NCI-H1930 (cell line): ENCODE results near the gene BTNL3.
"Not testable (repeated sequence)": the region's sequence is repeated elsewhere in the genome, so short reads cannot be mapped to it uniquely, and the experiment has no call there.

Experiments
- DNase-seq, 2 experiments: peaks; one replicate each; lab custom pipeline; 2025; lab: John Stamatoyannopoulos, UW

BTNL3 gene, protein sequence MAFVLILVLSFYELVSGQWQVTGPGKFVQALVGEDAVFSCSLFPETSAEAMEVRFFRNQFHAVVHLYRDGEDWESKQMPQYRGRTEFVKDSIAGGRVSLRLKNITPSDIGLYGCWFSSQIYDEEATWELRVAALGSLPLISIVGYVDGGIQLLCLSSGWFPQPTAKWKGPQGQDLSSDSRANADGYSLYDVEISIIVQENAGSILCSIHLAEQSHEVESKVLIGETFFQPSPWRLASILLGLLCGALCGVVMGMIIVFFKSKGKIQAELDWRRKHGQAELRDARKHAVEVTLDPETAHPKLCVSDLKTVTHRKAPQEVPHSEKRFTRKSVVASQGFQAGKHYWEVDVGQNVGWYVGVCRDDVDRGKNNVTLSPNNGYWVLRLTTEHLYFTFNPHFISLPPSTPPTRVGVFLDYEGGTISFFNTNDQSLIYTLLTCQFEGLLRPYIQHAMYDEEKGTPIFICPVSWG

DNA sequence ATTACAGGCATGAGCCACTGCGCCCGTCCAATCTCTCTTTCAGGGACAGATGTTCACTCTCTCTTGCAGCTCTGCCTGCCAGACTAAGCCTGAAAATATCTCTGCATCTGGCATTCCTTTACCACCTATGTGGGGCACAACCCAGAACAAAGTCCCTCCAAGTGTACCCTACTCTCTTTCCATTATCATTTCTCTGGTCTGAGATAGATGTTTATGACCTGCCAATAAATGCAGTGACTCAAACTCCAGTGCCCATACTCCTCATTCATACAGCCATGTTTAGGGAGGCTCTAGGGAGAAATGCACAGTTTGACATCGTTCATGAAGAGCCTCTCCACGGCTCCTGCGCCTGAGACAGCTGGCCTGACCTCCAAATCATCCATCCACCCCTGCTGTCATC lies at the start of gene BTNL3:
Gene BTNL3 (plus strand): TSS at position 255 of the 400 bp plus-strand sequence. CDS start 183 bp downstream, outside the sequence.
- DNase-seq: no peak

DNA sequence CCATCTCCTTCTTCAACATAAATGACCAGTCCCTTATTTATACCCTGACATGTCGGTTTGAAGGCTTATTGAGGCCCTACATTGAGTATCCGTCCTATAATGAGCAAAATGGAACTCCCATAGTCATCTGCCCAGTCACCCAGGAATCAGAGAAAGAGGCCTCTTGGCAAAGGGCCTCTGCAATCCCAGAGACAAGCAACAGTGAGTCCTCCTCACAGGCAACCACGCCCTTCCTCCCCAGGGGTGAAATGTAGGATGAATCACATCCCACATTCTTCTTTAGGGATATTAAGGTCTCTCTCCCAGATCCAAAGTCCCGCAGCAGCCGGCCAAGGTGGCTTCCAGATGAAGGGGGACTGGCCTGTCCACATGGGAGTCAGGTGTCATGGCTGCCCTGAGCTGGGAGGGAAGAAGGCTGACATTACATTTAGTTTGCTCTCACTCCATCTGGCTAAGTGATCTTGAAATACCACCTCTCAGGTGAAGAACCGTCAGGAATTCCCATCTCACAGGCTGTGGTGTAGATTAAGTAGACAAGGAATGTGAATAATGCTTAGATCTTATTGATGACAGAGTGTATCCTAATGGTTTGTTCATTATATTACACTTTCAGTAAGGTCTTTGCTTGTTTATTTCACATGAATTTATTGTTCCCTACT lies 38.2 kb upstream of the BTNL3 start:
- DNase-seq: no peak

DNA sequence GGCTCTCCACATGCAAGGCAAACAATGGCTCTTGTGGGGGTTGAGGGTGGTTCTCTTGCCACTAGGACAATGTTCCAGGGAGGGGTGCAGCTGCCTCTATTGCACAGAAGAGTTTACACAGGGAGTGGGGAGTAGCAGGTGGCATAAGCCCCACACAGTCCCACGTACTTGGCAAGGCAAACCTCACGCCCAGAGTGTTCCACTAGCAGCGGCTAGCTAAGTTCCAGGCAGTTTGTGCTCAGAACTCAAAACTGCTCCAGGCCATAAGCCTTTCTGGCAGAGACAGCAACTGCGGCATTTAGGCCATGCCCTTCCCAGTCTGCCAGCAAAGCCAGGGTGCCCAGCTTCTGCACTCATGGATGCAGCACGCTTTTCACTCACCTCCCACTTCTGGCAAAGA lies 29.0 kb upstream of the BTNL3 start:
- no peak for DNase-seq

DNA sequence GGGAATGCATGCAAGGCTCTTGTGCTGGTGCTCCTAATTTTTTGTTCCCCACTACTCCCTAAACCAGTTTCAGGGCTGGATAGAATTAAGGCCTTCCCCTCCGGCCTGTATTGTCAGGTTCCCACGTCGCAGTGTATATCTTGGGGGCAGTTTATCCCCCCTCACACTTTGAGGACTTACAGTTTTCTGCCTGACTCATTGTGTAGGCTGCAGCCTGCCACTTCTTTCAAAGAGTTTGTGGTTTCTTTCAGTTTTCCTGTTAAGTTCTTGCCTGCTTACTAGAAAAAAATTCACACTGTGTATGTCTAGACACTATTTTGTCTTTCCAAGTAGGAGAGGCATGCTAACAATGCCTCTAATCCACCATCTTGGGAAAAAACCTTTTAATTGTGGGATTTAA lies 28.4 kb upstream of the BTNL3 start:
- DNase-seq: no peak

DNA sequence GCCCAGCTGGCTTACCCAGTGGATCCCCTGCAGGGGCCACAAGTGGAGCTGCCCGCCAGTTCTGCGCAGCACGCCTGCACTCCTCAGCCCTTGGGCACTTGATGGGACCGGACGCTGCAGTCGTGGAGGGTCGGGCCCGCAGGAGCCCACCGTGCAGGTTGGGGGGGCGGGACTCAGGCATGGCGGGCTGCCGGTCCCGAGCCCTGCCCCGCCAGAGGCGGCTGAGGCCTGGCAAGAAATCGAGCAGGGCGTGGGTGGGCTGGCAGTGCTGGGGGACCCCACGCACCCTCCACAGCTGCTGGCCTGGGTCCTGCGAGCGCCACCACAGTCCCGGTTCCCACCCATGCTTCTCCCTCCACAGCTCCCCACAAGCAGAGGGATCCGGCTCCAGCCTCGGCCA lies 19.2 kb upstream of the BTNL3 start:
- no peak for DNase-seq

DNA sequence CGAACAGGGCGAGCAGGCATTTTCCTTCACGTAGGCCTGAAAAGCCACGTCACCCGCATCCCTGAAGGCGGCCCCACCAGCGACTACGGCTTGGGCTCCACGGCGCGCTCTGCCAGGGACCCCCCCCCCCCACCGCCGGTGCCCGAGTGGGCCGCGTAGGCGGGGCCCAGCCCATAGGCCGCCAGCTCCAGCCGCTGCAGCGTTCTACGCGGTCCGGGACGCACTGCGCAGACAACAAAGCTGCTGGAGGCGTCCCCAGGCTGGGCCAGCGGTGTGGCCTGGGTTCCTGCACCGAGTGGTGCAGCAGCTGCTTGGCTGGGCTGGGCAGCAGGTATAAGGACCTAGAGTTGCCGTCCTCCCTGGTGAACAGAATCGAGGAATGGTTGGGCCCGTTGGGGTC lies 18.3 kb upstream of the BTNL3 start:
- no peak for DNase-seq

DNA sequence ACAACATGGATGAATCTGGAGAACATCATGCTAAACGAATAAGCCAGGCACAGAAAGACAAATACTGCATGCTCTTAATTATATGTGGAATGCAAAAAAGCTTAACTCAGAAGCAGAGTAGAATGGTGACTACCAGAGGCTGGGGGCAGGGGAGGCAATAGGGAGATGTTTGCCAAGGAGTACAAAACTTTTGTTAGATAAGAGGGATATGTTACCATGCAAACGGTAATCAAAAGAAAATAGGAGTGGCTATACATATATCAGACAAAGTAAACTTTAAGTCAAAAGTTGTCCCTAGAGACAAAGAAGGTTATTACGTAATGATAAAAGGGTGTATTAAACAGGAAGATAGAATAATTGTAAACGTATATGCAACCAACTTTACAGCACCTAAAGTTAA lies 17.8 kb upstream of the BTNL3 start:
- no peak for DNase-seq

DNA sequence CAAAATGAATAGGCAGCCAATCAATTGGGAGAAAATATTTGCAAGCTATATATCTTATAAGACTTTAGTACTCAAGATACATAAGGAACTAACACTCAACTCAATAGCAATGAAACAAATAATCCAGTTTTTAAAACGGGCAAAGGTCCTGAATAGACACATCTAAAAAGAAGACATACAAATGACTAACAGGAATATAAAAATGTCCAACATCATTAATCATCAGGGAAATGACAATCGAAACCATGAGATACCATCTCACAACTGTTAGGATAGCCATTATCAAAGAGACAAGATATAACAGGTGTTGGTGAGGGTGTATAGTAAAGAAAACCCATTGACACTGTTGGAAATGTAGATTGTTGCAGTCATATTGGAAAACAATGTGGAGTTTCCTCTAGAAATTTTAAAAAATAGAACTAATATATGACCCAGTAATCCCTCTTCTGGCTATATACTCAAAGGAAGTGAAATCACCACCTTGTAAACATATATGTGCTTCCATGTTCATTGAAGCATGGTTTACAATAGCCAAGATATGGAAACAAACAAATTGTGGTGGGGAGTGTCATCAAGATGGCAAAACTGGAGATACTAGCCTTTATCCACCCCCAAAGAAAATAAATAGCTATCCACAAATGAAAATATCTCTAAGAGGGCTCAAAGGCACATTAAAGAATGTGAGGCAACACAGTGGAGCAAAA lies 13.9 kb upstream of the BTNL3 start:
- no peak for DNase-seq

DNA sequence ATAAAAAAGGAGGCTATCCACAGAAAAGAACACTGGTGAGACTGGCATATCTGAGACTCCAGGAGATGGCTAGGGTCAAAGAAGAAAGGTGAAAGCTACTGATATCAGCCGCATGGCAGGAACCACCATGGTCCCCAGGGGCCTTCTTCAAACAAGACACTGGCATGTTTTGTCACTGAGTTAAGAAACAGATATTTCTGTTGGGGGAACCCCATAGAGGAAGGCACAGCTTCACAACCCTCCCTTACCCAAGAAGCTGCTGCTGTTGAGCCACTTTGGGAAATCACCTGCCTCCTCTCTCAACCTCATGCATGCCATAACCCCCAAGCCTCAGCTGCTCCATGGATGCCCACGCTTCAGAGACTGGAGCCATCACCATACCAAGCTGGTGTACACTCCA lies 13.3 kb upstream of the BTNL3 start:
- DNase-seq: no peak

DNA sequence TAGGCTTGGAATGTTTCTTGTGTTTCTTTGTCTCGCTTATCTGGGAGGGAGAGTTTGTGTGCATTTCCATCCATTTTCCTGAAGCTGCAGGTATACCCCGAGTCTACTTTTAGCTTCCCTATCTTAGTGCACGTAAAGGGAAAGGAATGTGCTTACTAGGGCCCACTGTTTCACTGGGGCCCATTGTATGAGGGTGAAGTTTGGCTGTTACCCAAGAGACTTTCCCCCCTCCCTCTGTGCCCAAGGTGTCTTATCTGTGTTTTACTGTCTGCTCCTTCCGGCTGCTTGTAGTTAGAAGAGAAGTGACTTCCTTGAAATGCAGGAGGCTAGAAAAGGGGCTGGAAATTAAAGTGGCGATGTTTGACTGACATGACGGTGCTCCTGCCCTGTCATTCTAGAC lies 12.1 kb upstream of the BTNL3 start:
- no peak for DNase-seq

DNA sequence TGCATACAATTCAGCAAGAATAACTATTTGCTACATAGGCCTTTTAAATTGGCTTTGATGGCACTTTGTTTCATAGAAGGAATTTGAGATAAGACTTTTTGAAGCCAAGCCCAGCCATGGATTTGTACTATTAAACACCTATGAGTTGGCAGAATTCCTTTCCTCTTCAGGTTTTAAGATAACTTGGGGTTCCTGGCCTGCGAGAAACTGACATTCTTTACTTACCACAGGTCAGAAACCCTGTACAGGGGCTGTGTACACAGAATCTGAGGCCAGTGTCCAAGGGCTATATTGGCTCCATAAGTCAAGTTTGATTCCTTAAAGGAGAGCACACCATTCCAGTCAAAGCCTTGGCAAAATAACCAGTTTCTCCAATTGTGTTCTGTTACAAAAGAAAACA lies 10.8 kb upstream of the BTNL3 start:
- no peak for DNase-seq

DNA sequence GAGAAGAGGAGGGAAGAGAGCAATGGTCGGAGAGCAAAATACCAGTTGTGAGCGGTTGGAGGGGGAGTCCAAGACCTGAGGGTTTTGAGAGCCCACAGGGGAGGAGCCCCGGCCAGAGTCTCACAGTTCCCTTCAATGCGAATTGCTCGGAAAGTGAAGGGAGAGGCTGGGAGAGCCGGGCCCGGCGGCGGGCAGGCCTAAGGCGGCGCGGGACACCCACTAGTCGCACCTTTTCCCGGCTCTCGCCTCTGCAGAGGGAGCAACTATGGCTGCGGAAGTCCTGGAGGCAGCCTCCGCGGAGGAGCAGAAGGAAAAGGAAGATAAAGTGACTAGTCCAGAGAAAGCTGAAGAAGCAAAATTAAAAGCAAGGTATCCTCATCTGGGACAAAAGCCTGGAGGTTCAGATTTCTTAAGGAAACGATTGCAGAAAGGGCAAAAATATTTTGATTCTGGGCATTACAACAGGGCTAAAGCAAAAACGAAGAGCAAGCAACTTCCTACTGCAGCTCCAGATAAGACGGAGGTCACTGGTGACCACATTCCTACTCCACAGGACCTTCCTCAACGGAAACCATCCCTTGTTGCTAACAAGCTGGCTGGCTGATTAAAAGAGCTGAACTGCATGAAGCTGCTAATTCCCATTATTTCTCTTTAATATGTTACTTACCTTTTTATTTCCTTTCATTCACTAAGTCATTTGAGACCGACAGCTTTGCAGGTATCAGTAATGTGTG lies 6.5 kb upstream of the BTNL3 start:
- DNase-seq: no peak

DNA sequence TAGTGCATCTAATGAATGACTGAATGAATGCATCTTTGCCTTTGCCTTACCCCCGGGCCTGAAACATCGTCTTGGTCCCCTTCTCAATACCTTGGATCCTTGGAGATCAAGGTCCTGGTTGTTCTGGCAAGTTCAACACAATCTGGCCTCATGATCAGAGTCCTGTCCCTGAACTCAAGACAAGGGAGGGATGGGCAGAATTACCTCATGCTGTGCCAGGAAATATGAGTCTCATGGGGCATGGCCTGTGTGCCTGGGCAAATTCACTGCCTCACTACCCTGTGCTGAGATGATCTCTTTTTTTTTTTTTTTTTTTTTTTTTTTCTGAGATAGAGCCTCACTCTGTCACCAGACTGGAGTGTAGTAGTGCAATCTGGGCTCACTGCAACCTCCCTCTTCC lies 630 bp upstream of the BTNL3 start:
- no peak for DNase-seq

DNA sequence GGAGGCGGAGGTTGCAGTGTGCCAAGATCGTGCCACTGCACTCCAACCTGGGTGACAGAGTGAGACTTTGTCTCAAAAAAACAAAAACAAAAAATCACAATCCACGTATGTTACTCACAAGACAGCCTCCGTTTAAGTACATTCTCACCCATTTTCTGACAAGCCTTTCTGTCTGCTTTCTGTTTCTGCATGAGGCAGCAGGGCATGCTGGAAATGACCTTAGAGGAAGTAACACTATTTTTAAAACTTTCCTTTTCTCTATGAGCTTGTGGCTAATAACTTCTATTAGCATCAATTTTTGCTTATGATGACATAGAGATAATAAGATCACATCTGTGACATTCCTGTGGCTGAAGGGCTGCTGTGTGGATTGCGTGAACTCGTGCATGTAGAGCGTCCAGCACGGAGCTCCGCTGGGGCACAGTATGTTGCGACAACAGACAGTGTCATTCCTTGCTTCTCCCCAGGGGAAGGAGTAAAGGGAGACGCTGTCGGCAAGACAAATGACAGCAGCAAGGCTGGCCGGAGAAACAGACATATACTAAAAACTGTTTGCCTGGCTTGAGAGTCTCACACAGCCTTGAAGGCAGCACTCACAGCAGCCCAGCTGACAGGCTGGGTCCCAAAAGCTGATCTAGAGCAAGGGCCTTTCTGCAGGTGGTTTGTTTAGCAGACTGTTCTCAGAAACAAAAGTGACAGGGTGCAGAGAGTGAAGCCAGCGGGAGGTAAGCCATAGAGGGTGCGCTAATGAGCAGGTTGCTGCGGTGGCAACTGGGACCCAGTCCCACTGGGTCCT lies 1.6 kb downstream of the BTNL3 start:
- DNase-seq: no peak

DNA sequence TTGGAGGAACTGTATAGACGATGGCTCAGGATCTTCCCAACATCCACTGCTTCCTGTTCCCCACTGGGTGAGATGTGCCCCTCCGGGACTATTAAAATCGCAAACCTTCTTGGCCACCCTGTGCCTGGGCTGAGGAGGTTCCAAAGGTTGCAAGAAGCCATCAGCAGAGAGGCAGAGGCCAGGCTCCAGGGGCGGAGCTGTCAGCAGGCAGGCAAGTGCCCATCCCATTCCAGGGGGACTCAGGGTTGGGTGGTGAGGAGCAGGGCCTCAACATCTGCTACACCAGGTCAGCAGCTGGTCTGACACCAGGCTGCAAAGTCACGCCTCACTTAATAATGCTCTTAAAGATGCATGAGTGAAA lies 2.2 kb downstream of the BTNL3 start:
- no peak for DNase-seq

DNA sequence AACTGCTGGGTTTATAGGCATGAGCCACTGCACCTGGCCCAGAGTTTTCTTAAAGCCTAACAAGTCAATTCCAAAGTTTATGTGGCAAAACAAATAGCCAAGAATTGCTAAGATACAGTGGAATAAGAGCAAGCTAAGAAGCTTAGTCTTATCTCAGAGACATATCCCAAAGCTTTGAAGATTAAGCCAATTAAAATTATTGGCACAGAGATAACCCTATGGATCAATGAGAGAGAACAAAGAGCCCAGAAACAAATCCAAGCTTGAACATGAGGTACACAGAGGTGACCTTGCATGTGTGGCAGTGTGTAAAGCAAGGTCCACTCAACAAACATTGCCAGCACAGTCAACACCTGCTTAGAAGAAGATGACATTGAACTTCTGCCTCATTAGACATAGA lies 13.3 kb downstream of the BTNL3 start:
- no peak for DNase-seq

DNA sequence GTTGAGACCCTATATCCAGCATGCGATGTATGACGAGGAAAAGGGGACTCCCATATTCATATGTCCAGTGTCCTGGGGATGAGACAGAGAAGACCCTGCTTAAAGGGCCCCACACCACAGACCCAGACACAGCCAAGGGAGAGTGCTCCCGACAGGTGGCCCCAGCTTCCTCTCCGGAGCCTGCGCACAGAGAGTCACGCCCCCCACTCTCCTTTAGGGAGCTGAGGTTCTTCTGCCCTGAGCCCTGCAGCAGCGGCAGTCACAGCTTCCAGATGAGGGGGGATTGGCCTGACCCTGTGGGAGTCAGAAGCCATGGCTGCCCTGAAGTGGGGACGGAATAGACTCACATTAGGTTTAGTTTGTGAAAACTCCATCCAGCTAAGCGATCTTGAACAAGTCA lies 17.1 kb downstream of the BTNL3 start:
- no peak for DNase-seq

DNA sequence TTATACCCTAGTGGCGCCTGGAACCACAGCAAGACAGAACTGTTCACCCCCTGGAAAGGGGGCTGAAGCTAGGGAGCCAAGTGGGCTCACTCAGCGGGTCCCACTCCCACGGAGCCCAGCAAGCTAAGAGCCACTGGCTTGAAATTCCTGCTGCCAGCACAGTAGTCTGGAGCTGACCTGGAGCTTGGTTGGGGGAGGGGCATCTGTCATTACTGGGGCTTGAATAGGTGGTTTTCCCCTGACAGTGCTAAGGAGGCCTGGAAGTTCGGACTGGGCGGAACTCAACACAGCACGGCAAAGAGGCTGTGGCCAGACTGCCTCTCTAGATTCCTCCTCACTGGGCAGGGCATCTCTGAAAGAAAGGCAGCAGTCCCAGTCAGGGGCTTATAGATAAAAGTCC lies 19.5 kb downstream of the BTNL3 start:
- no peak for DNase-seq

DNA sequence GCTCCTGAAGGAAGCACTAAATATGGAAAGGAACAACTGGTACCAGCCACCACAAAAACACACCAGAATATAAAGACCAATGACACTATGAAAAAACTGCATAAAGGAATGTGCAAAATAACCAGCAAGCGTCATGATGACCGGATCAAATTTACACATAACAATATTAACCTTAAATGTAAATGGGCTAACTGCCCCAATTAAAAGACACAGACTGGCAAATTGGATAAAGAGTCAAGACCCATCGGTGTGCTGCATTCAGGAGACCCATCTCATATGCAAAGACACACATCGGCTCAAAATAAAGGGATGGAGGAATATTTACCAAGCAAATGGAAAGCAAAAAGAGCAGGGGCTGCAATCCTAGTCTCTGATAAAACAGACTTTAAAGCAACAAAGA lies 21.4 kb downstream of the BTNL3 start:
- not testable (repeated sequence) for DNase-seq

DNA sequence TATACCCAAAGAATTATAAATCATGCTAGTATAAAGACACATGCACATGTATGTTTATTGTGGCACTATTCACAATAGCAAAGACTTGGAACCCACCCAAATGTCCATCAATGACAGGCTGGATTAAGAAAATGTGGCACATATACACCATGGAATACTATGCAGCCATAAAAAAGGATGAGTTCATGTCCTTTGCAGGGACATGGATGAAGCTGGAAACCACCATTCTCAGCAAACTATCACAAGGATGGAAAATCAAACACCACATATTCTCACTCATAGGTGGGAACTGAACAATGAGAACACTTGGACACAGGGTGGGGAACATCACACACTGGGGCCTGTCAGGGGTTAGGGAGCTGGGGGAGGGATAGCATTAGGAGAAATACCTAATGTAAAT lies 26.0 kb downstream of the BTNL3 start:
- not testable (repeated sequence) for DNase-seq

DNA sequence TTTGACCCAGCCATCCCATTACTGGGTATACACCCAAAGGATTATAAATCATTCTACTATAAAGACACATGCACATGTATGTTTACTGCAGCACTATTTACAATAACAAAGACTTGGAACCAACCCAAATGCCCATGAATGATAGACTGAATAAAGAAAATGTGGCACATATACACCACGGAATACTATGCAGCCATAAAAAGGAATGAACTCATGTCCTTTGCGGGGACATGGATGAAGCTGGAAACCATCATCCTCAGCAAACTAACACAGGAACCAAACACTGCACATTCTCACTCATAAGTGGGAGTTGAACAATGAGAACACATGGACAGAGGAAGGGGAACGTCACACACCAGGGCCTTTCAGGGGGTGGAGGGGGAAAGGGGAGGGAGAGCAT lies 28.8 kb downstream of the BTNL3 start:
- DNase-seq: not testable (repeated sequence)

DNA sequence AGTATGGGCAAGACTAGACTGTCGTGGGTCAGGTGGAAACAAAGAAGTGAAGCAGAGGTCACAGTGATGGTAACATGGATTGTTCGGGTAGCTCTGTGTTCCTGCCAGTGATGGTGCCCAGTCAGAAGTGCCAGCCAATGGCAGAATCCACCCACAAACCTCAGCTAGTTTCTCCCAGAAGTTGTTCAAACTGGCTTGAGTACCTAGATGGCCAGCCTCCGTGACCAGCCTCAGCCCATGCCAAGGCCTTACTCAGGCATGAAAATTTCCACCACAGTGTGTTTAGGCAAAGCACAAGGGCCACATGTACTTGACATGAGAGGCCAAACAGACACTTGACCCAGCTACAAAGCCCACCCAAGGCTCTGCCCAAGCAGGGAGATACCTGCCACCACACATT lies 32.0 kb downstream of the BTNL3 start:
- no peak for DNase-seq
